HFFc6 (cell line): ENCODE data around the gene PPP1R9B. TPM values are rescaled to one million over a fixed set of nuclear protein-coding genes. Genes with fewer than 3 reads are reported as not detected.

ENCODE experiments used
- DNase-seq: peaks from one replicate; pipeline ENCODE4 v3.0.0-alpha.2; 2018
- H3K27ac Mint-ChIP-seq: 2 replicates; pipeline ENCODE4 v1.8.0; 2020; ENCODE audit warnings: mild to moderate bottlenecking, mixed read lengths
- H3K27me3 Mint-ChIP-seq: 2 replicates; pipeline ENCODE4 v1.8.0; 2021; ENCODE audit warnings: mild to moderate bottlenecking, moderate library complexity, mixed read lengths; ENCODE audit not compliant: insufficient read depth
- H3K36me3 Mint-ChIP-seq: 2 replicates; pipeline ENCODE4 v1.8.0; 2021; ENCODE audit warnings: low read depth, mixed read lengths
- H3K4me1 Mint-ChIP-seq: 2 replicates; pipeline ENCODE4 v1.8.0; 2020; ENCODE audit warnings: low read depth, mixed read lengths
- H3K4me3 Mint-ChIP-seq: 2 replicates; pipeline ENCODE4 v1.8.0; 2020; ENCODE audit warnings: mild to moderate bottlenecking, moderate library complexity, mixed read lengths
- H3K9me3 Mint-ChIP-seq: 2 replicates; pipeline ENCODE4 v1.8.0; 2020; ENCODE audit warnings: mild to moderate bottlenecking, mixed read lengths
- total RNA-seq, 6 experiments: library from RNA; stranded (reverse); fragmentation: NEBNext Ultra II Directional; extraction: Animal tissue kit (Norgen Biotek cat#: 25700); gene quantifications; 2 replicates in 1 of 6; 3 replicates in 5 of 6; pipeline ENCODE4 v1.2.3, GENCODE V29; 2021
- TF ChIP-seq, protein P1 (sequence below): fragments of 200-600 bp; sonication (generic); IDR thresholded peaks from 2 replicates; pipeline ENCODE4 v1.5.0; 2021; ENCODE audit warnings: antibody characterized with exemption, mild to moderate bottlenecking

Gene PPP1R9B
- total RNA-seq, 6 experiments from 2014 or later, result 66.4 to 78.5 (median 68.7) TPM

DNA sequence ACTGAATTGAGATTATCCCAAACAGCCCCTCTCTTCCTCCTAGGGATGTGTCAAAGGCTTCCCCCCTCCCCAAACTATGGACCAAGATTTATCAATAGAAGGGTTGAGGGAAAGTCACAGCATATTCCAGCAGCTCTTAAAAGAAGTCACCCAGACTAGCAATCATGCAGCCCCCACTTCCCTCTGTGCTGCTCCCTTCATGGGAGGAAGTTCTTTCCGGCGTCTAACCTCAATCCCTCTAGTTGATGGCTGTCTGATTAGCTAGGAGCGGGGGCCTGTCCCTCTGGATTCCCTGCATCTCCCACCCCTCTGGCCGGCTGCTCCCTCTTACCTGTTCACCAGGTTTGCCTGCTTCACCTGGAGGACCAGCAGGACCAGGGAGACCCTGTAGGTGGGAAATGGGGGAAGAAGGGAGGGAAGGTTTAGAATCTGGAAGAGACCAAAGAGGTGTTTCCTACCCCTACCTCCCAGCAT lies 41.7 kb upstream of the PPP1R9B start:
- no peak for DNase-seq
- Mint-ChIP-seq H3K27ac (peak overlapping the region; percentile 100), H3K27me3 (peaks cover 79% of the 10 kb centered on the region), H3K9me3 (peaks cover 8% of the 10 kb centered on the region), H3K4me1 (peaks cover 97% of the 10 kb centered on the region), H3K36me3 (peaks cover 75% of the 10 kb centered on the region), H3K4me3 (peak overlapping the region; percentile 100)
- TF ChIP-seq, protein P1, sequence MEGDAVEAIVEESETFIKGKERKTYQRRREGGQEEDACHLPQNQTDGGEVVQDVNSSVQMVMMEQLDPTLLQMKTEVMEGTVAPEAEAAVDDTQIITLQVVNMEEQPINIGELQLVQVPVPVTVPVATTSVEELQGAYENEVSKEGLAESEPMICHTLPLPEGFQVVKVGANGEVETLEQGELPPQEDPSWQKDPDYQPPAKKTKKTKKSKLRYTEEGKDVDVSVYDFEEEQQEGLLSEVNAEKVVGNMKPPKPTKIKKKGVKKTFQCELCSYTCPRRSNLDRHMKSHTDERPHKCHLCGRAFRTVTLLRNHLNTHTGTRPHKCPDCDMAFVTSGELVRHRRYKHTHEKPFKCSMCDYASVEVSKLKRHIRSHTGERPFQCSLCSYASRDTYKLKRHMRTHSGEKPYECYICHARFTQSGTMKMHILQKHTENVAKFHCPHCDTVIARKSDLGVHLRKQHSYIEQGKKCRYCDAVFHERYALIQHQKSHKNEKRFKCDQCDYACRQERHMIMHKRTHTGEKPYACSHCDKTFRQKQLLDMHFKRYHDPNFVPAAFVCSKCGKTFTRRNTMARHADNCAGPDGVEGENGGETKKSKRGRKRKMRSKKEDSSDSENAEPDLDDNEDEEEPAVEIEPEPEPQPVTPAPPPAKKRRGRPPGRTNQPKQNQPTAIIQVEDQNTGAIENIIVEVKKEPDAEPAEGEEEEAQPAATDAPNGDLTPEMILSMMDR, result no peak

DNA sequence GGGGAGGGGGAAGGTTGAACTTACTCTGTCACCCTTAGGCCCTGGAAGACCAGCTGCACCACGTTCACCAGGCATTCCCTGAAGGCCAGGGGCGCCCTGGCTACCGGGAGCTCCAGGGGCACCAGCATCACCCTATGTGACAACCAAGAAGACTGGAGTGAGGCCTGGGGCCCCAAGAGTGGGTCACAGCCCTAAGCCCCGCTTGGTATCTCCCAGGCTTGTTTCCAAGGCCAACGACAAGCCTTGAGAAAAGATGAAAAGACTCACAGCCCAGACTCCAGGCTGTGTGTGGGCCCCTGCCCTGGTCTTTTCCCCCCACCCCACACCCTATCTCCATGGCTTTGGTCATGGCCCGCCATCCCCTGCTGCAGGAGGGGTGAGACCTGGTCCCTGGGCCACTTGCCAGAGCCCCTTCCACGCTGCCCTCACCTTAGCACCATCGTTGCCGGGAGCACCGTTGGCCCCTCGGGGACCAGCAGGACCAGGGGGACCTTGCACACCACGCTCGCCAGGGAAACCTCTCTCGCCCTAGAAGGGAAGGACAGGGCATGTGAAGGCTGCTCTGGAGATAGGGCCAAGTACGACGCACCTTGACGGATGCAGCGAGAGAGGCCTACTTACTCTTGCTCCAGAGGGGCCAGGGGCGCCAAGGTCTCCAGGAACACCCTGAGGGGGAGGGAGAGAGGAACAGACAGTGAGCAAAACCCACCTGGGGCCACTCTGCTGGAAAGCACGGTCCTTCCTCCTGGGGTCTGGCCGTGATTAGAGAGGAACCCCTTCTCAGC lies 41.1 kb upstream of the PPP1R9B start:
- H3K27me3 Mint-ChIP-seq, result peaks cover 80% of the 10 kb centered on the region
- peak overlapping the region; percentile 100 for H3K4me3 Mint-ChIP-seq
- H3K9me3 Mint-ChIP-seq, result peaks cover 8% of the 10 kb centered on the region
- TF ChIP-seq, protein P1, result no peak
- H3K27ac Mint-ChIP-seq, result peak overlapping the region; percentile 100
- peaks cover 72% of the 10 kb centered on the region for H3K36me3 Mint-ChIP-seq
- H3K4me1 Mint-ChIP-seq, result peaks cover 97% of the 10 kb centered on the region
- peak; percentile 15 for DNase-seq

DNA sequence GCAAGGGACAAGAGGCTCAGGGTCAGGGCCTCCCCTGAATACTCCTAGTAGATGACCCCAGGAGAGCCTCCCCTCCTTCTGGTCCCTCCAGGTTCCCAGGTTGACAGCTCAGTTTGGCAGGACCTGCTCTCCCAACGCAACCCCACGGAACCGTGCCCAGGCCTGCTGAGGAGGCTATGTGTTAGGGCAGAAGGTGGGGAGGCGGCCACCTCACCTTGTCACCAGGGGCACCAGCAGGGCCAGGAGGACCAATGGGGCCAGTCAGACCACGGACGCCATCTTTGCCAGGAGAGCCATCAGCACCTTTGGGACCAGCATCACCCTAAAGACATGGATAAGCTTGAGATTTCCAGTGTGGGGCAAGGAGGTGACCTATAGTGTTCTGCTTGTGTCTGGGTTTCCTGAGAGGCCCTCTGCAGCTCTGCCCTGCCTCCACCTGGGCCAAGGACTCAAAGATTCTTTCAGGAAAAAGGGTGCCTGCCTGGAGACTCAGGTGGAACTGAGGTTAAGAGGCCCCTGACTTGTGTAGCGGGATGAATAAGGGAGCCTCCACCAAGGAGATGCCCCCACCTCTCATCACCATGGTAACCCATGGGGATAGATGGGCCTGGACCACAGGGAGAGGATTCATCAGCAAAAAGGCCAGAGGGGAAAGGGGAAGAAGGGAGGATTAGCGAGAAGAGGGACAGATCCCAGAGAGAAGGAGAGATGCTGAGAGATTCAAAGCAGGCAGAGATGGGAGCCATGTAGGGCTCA lies 40.3 kb upstream of the PPP1R9B start:
- TF ChIP-seq, protein P1, result no peak
- Mint-ChIP-seq H3K9me3 (peaks cover 9% of the 10 kb centered on the region), H3K27me3 (peaks cover 86% of the 10 kb centered on the region), H3K27ac (peak overlapping the region; percentile 100), H3K4me1 (peaks cover 97% of the 10 kb centered on the region), H3K36me3 (peaks cover 72% of the 10 kb centered on the region), H3K4me3 (peak overlapping the region; percentile 100)
- peak; percentile 57 for DNase-seq

DNA sequence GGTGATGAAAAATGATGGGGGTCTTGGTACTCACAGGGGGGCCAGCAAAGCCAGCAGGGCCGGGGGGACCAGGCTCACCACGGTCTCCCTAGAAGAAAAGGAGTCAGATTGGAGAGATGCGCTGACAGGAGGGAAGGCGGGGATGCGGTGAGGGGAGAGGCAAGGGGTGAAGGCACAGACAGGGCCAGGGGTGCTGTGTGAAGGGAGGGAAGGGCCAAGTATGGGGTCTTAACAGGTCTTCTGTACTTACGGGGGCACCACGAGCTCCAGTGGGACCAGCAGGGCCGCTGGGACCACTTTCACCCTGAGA lies 39.8 kb upstream of the PPP1R9B start:
- no peak for DNase-seq
- Mint-ChIP-seq H3K9me3 (peaks cover 11% of the 10 kb centered on the region), H3K4me1 (peaks cover 97% of the 10 kb centered on the region), H3K27me3 (peaks cover 86% of the 10 kb centered on the region), H3K36me3 (peaks cover 72% of the 10 kb centered on the region), H3K27ac (peak overlapping the region; percentile 100), H3K4me3 (peak overlapping the region; percentile 100)
- TF ChIP-seq, protein P1, result no peak

DNA sequence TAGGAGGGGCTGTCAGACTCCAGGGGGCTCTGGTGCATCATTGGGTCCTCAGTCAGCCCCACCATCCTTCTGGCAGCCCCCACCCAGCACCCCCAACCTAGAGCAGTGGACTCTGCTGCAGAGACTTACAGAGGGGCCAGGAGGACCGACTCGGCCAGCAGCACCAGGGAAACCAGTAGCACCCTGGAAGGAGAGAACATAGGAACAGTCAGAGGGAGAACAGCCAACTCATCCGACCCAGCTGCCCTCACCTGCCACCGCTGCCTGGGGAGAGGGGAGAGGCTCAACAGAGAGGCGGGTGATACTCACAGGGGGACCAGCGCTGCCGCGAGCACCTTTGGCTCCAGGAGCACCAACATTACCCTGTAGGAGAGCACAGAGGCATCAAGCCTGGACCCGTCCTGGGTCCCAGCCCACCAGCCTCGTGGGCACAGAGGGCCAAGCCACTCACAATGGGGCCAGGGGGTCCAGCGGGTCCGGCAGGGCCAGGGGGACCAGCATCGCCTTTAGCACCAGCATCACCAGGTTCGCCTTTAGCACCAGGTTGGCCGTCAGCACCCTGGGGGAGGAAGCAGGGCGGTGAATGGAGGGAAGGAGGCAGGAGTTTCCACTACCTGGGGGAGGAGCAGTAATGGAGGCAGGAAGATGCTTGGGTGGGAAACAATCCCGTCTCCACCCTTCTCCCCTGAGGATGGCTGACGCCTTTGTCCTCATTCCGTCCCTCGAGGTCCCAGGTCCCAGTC lies 39.2 kb upstream of the PPP1R9B start:
- DNase-seq, result peak; percentile 34
- Mint-ChIP-seq H3K27ac (peak overlapping the region; percentile 100), H3K4me3 (peak overlapping the region; percentile 100), H3K36me3 (peaks cover 75% of the 10 kb centered on the region), H3K4me1 (peaks cover 98% of the 10 kb centered on the region), H3K27me3 (peaks cover 85% of the 10 kb centered on the region), H3K9me3 (peaks cover 11% of the 10 kb centered on the region)
- TF ChIP-seq, protein P1, result no peak
